ENCODE results near the gene FAM107A.

FAM107A gene

DNA sequence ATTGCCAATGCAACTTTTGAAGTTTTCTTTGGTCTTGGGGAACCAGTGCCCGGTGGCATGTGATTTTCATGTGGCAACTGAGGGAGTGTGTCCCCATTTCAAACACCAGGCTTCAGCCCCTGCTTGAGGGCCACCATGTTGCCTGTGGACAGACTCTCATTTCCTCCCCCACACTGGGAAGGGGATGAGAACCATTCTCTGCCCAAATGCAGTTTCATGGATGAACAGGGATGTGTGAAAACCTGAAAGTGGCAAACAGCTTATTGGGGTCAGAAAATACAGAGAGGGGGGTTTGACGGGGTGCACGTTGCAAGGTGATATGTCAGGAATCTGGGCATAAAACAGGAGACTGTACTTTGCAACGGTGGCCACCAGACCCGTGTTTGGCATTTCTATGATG, 6.3 kb downstream of the FAM107A start:
- Histone ChIP-seq H3K4me2 (ENCODE audit: low read length) (no peak overlapping the region), H3K27ac (ENCODE audit: low read depth, low read length, poor library complexity, severe bottlenecking) (no peak overlapping the region), H3F3A (ENCODE audit: insufficient read depth, low read length) (no peaks in the 10 kb centered on the region), H3K9ac (ENCODE audit: low read length) (no peak overlapping the region), H2AFZ (ENCODE audit: low read length) (no peak overlapping the region), H3K9me2 (ENCODE audit: low read depth, low read length) (no peaks in the 10 kb centered on the region), H3K27me3 (ENCODE audit: insufficient read depth, low read length) (peaks cover 4% of the 10 kb centered on the region; the same call in 1 of the 2 replicates), H3K79me2 (ENCODE audit: insufficient read depth, low read length) (no peaks in the 10 kb centered on the region), H3K36me3 (ENCODE audit: insufficient read depth, low read length) (no peaks in the 10 kb centered on the region), H3K4me1 (ENCODE audit: insufficient read depth, low read length, severe bottlenecking) (no peaks in the 10 kb centered on the region), H3K4me3 (ENCODE audit: low read depth, low read length, poor library complexity, severe bottlenecking) (no peak overlapping the region), H4K20me1 (ENCODE audit: insufficient read depth, low read length) (no peaks in the 10 kb centered on the region), H3K9me3 (ENCODE audit: low read length) (no peaks in the 10 kb centered on the region)
- TF ChIP-seq, protein P1, sequence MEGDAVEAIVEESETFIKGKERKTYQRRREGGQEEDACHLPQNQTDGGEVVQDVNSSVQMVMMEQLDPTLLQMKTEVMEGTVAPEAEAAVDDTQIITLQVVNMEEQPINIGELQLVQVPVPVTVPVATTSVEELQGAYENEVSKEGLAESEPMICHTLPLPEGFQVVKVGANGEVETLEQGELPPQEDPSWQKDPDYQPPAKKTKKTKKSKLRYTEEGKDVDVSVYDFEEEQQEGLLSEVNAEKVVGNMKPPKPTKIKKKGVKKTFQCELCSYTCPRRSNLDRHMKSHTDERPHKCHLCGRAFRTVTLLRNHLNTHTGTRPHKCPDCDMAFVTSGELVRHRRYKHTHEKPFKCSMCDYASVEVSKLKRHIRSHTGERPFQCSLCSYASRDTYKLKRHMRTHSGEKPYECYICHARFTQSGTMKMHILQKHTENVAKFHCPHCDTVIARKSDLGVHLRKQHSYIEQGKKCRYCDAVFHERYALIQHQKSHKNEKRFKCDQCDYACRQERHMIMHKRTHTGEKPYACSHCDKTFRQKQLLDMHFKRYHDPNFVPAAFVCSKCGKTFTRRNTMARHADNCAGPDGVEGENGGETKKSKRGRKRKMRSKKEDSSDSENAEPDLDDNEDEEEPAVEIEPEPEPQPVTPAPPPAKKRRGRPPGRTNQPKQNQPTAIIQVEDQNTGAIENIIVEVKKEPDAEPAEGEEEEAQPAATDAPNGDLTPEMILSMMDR (IDR thresholded peaks at IDR 0.05; ENCODE audit: low read length): no peak

DNA sequence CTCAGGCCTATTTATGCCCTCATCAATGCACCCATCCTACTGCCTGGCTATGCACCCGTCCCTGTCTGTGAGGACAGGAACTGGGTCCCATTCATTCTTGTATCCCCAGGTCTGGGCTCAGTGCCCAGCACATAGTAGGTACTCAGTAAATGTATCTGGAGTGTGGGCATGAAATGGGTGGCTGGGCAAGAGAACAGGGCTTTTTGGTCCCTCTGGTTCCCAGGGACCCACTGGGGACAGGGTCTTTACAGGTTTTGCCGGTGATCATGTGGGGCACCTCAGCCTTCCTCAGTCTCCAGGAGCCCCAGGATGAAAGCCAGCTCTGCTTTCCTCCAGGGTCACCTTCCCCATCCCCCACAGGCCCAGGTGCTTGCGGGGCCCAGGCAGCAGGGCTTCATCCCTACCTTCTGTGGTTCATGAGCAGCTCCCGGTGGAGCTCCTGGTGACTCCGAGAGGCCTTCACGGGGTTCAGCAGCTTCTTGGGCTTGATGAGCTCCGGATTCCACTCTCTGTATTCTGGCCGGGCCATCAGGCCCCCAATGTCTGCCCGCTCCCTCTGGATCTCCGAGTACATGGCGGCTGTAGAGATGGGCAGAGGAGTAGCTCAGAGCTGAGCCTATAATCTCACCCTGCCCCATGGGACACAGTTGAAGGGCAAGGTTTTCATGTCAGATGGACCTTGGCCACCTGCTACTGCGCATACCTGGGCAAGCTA, 7.7 kb downstream of the FAM107A start:
- H3K27me3 ChIP-seq (ENCODE audit: insufficient read depth, low read length): peaks cover 4% of the 10 kb centered on the region; the same call in 1 of the 2 replicates
- no peak overlapping the region for H3K27ac ChIP-seq (ENCODE audit: low read depth, low read length, poor library complexity, severe bottlenecking)
- no peak overlapping the region for H3K9ac ChIP-seq (ENCODE audit: low read length)
- no peak overlapping the region for H3K4me2 ChIP-seq (ENCODE audit: low read length)
- H3K4me1 ChIP-seq (ENCODE audit: insufficient read depth, low read length, severe bottlenecking): no peaks in the 10 kb centered on the region
- no peak overlapping the region for H2AFZ ChIP-seq (ENCODE audit: low read length)
- TF ChIP-seq, protein P1 (IDR thresholded peaks at IDR 0.05; ENCODE audit: low read length): no peak
- TF ChIP-seq EZH2 (IDR thresholded peaks at IDR 0.05; ENCODE audit: borderline replicate concordance, low read length): no peak
- no peaks in the 10 kb centered on the region for H3F3A ChIP-seq (ENCODE audit: insufficient read depth, low read length)
- H3K36me3 ChIP-seq (ENCODE audit: insufficient read depth, low read length): no peaks in the 10 kb centered on the region
- H3K9me2 ChIP-seq (ENCODE audit: low read depth, low read length): no peaks in the 10 kb centered on the region
- no peaks in the 10 kb centered on the region for H4K20me1 ChIP-seq (ENCODE audit: insufficient read depth, low read length)
- no peak overlapping the region for H3K4me3 ChIP-seq (ENCODE audit: low read depth, low read length, poor library complexity, severe bottlenecking)
- H3K79me2 ChIP-seq (ENCODE audit: insufficient read depth, low read length): no peaks in the 10 kb centered on the region
- H3K9me3 ChIP-seq (ENCODE audit: low read length): no peaks in the 10 kb centered on the region

DNA sequence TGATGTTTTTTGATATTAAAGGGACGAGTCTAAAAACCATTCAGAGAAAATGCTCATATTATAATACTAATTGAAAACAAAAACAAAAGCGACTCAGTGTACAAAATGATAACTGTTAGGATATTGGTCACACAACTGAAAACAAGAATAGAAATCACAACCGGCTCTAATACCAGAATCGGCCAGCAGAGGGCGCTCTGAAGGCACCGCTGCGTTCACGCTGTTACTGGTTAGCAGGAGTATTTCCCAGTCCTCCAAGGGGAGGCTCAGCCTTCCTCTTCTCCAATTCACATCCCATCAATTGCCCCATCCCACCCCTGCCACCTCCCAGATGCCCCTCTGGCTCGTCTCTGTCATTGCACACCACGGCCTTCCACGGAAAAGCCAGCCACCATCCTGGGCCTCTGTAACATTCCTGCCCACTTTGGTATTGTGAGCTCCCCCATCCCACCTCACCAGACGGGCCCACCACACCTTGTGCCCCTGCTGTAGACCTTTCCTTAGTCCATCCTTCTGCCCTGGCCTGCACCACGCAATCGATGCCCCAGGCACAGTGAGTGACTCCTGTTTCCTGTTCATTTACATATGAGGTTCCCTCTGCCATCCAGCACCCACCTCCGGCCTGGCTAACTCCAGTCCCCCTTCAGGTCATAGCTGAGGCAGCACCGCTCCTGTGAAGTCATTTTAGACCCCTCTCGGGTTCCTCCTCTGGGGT, 8.5 kb downstream of the FAM107A start:
- Histone ChIP-seq H3K9me2 (ENCODE audit: low read depth, low read length) (no peaks in the 10 kb centered on the region), H3K9ac (ENCODE audit: low read length) (no peak overlapping the region), H3K36me3 (ENCODE audit: insufficient read depth, low read length) (no peaks in the 10 kb centered on the region), H3K9me3 (ENCODE audit: low read length) (no peaks in the 10 kb centered on the region), H3K79me2 (ENCODE audit: insufficient read depth, low read length) (no peaks in the 10 kb centered on the region), H3K4me2 (ENCODE audit: low read length) (peak overlapping the region; percentile 25; the same call in 1 of the 2 replicates), H3K4me1 (ENCODE audit: insufficient read depth, low read length, severe bottlenecking) (no peaks in the 10 kb centered on the region), H4K20me1 (ENCODE audit: insufficient read depth, low read length) (no peaks in the 10 kb centered on the region), H3K27me3 (ENCODE audit: insufficient read depth, low read length) (peaks cover 4% of the 10 kb centered on the region; the same call in 1 of the 2 replicates), H3F3A (ENCODE audit: insufficient read depth, low read length) (no peaks in the 10 kb centered on the region), H3K4me3 (ENCODE audit: low read depth, low read length, poor library complexity, severe bottlenecking) (no peak overlapping the region), H3K27ac (ENCODE audit: low read depth, low read length, poor library complexity, severe bottlenecking) (no peak overlapping the region), H2AFZ (ENCODE audit: low read length) (no peak overlapping the region)
- TF ChIP-seq, protein P1 (IDR thresholded peaks at IDR 0.05; ENCODE audit: low read length): peak; percentile 85
- TF ChIP-seq EZH2 (IDR thresholded peaks at IDR 0.05; ENCODE audit: borderline replicate concordance, low read length): no peak

Measured in OCI-LY1 (cell line).